Neural cell (in vitro differentiated cells): Measurements from ENCODE around the gene FAR2. TPM values are rescaled to one million over a fixed set of nuclear protein-coding genes. Genes with fewer than 3 reads are reported as not detected.

ENCODE experiments used
- H2AFZ ChIP-seq: fragments of 200-600, 300-800 bp; sonication (generic), shearing (Covaris generic); 2 replicates; pipeline ENCODE4 v1.6.0; 2014; ENCODE audit warnings: low read depth, mild to moderate bottlenecking, antibody characterized with exemption, low read length, moderate library complexity
- H3F3A ChIP-seq: fragments of 200-600 bp; shearing (Covaris generic); 2 replicates; pipeline ENCODE4 v1.6.1; 2016; ENCODE audit warnings: mild to moderate bottlenecking, moderate library complexity, mixed read lengths, antibody characterized with exemption, low read length; ENCODE audit not compliant: insufficient read depth, poor library complexity, severe bottlenecking
- H3K27ac ChIP-seq: fragments of 200-600, 300-800 bp; sonication (generic), shearing (Covaris generic); 2 replicates; pipeline ENCODE4 v1.5.1; 2014; ENCODE audit warnings: mild to moderate bottlenecking, low read length, moderate library complexity
- H3K27me3 ChIP-seq: fragments of 300-800, 200-600 bp; sonication (generic), shearing (Covaris generic); 2 replicates; pipeline ENCODE4 v1.6.0; 2014; ENCODE audit warnings: mild to moderate bottlenecking, low read depth, low read length, moderate library complexity; ENCODE audit not compliant: insufficient read depth
- H3K36me3 ChIP-seq: fragments of 300-800, 200-600 bp; sonication (generic), shearing (Covaris generic); 2 replicates; pipeline ENCODE4 v1.5.1; 2014; ENCODE audit warnings: mild to moderate bottlenecking, antibody characterized with exemption, low read length, moderate library complexity; ENCODE audit not compliant: insufficient read depth
- H3K4me2 ChIP-seq: fragments of 300-800, 200-600 bp; sonication (generic), shearing (Covaris generic); 2 replicates; pipeline ENCODE4 v1.6.0; 2014; ENCODE audit warnings: mild to moderate bottlenecking, low read length
- H3K4me3 ChIP-seq: fragments of 300-800, 200-600 bp; sonication (generic), shearing (Covaris generic); 2 replicates; pipeline ENCODE4 v1.5.1; 2014; ENCODE audit warnings: mild to moderate bottlenecking, low read length, moderate library complexity
- H3K79me2 ChIP-seq: fragments of 200-600 bp; shearing (Covaris generic); replicated peaks from 2 replicates; pipeline ENCODE4 v1.6.0; 2014; ENCODE audit warnings: mild to moderate bottlenecking, low read length, moderate library complexity; ENCODE audit not compliant: insufficient read depth
- H3K9ac ChIP-seq: fragments of 300-800, 200-600 bp; sonication (generic), shearing (Covaris generic); 2 replicates; pipeline ENCODE4 v1.6.1; 2016; ENCODE audit warnings: mild to moderate bottlenecking, low read length, mixed read lengths
- H3K9me2 ChIP-seq: fragments of 200-600 bp; shearing (Covaris generic); 2 replicates; pipeline ENCODE4 v1.6.1; 2016; ENCODE audit warnings: mild to moderate bottlenecking, low read length, mixed read lengths; ENCODE audit not compliant: insufficient read depth
- H3K9me3 ChIP-seq: fragments of 200-600, 300-800 bp; sonication (generic), shearing (Covaris generic); 2 replicates; pipeline ENCODE4 v1.6.1; 2016; ENCODE audit warnings: mild to moderate bottlenecking, mixed run types, low read length, moderate library complexity, mixed read lengths
- H4K20me1 ChIP-seq: fragments of 200-600 bp; shearing (Covaris generic); 2 replicates; pipeline ENCODE4 v1.6.1; 2016; ENCODE audit warnings: mild to moderate bottlenecking, mixed run types; ENCODE audit not compliant: insufficient read depth
- CTCF ChIP-seq: fragments of 450-650 bp; IDR thresholded peaks from 2 replicates; pipeline ENCODE4 v1.5.1; 2014; ENCODE audit warnings: antibody characterized with exemption, mild to moderate bottlenecking, moderate library complexity; ENCODE audit not compliant: poor library complexity, severe bottlenecking
- EP300 ChIP-seq: fragments of 450-650 bp; conservative IDR thresholded peaks from 2 replicates; pipeline ENCODE4 v1.6.1; 2014; ENCODE audit warnings: antibody characterized with exemption, mild to moderate bottlenecking, moderate library complexity; ENCODE audit not compliant: poor library complexity, severe bottlenecking
- EZH2 ChIP-seq: fragments of 200-600, 300-800 bp; shearing (Covaris generic), sonication (generic); IDR thresholded peaks from 2 replicates; pipeline ENCODE4 v1.6.1; 2014; ENCODE audit warnings: antibody characterized with exemption, low read length, borderline replicate concordance, mild to moderate bottlenecking; ENCODE audit not compliant: insufficient read depth, poor library complexity, severe bottlenecking
- MXI1 ChIP-seq: fragments of 450-650 bp; conservative IDR thresholded peaks from 2 replicates; pipeline ENCODE4 v1.6.1; 2014; ENCODE audit warnings: antibody characterized with exemption, mild to moderate bottlenecking; ENCODE audit not compliant: poor library complexity, severe bottlenecking
- POLR2AphosphoS5 ChIP-seq: IDR thresholded peaks from 2 replicates; pipeline ENCODE4 v1.6.1; 2012
- RAD21 ChIP-seq: fragments of 450-650 bp; conservative IDR thresholded peaks from 2 replicates; pipeline ENCODE4 v1.6.1; 2014; ENCODE audit warnings: antibody characterized with exemption, mild to moderate bottlenecking, moderate library complexity
- REST ChIP-seq: IDR thresholded peaks from 2 replicates; pipeline ENCODE4 v1.6.1; 2012; ENCODE audit warnings: borderline replicate concordance
- SMC3 ChIP-seq: fragments of 450-650 bp; conservative IDR thresholded peaks from 2 replicates; pipeline ENCODE4 v1.6.1; 2014; ENCODE audit warnings: antibody characterized with exemption, mild to moderate bottlenecking, moderate library complexity; ENCODE audit not compliant: poor library complexity
- TAF1 ChIP-seq: IDR thresholded peaks from 2 replicates; pipeline ENCODE4 v1.6.1; 2012; ENCODE audit warnings: low read depth
- polyA plus RNA-seq: library from polyadenylated mRNA; depleted of rRNA; stranded (reverse); fragments of >200 nt; gene quantifications from 2 replicates; pipeline ENCODE4 v1.2.3, GENCODE V29; 2014

The FAR2 gene
- polyA plus RNA-seq, 1 donor from 2014 or later = 0.99 TPM

GRCh38 chr12:29152981-29153630, 4.0 kb downstream of the FAR2 start:
- Histone ChIP-seq H3K9ac (no peak overlapping the region), H3K9me2 (no peaks in the 10 kb centered on the region), H3K27ac (no peak overlapping the region), H3F3A (no peaks in the 10 kb centered on the region), H2AFZ (no peak overlapping the region), H3K36me3 (no peaks in the 10 kb centered on the region), H3K4me2 (no peak overlapping the region), H3K79me2 (no peaks in the 10 kb centered on the region), H4K20me1 (no peaks in the 10 kb centered on the region), H3K4me3 (no peak overlapping the region), H3K27me3 (peaks cover 23% of the 10 kb centered on the region), H3K9me3 (no peaks in the 10 kb centered on the region)
- TF ChIP-seq EP300 = no peak

GRCh38 chr12:29155079-29155478, 6.0 kb downstream of the FAR2 start:
- no peaks in the 10 kb centered on the region for H3K79me2 ChIP-seq
- H3F3A ChIP-seq = no peaks in the 10 kb centered on the region
- H3K4me3 ChIP-seq = no peak overlapping the region
- H3K9ac ChIP-seq = no peak overlapping the region
- H3K27me3 ChIP-seq = peaks cover 3% of the 10 kb centered on the region
- H3K9me3 ChIP-seq = no peaks in the 10 kb centered on the region
- no peak for TF ChIP-seq CTCF
- no peak for TF ChIP-seq SMC3
- TF ChIP-seq EZH2 = no peak
- H3K27ac ChIP-seq = no peak overlapping the region
- no peaks in the 10 kb centered on the region for H3K9me2 ChIP-seq
- H2AFZ ChIP-seq = no peak overlapping the region
- no peaks in the 10 kb centered on the region for H4K20me1 ChIP-seq
- no peaks in the 10 kb centered on the region for H3K36me3 ChIP-seq
- H3K4me2 ChIP-seq = no peak overlapping the region

GRCh38 chr12:29157486-29157946, 8.4 kb downstream of the FAR2 start:
- H3K27me3 ChIP-seq = no peaks in the 10 kb centered on the region
- no peak overlapping the region for H2AFZ ChIP-seq
- H3K9me2 ChIP-seq = no peaks in the 10 kb centered on the region
- H3K79me2 ChIP-seq = no peaks in the 10 kb centered on the region
- H3K36me3 ChIP-seq = no peaks in the 10 kb centered on the region
- TF ChIP-seq CTCF (no peak), RAD21 (no peak), EP300 (no peak), EZH2 (no peak), TAF1 (no peak), REST (no peak), SMC3 (no peak), MXI1 (no peak), POLR2AphosphoS5 (no peak)
- H3K4me3 ChIP-seq = no peak overlapping the region
- H3K9me3 ChIP-seq = no peaks in the 10 kb centered on the region
- H4K20me1 ChIP-seq = no peaks in the 10 kb centered on the region
- no peak overlapping the region for H3K27ac ChIP-seq
- no peak overlapping the region for H3K9ac ChIP-seq
- H3K4me2 ChIP-seq = no peak overlapping the region
- H3F3A ChIP-seq = no peaks in the 10 kb centered on the region
